Spleen (tissue), 11 donors: Measurements from ENCODE around the gene CDIP1. TPM values are rescaled to one million over a fixed set of nuclear protein-coding genes. Genes with fewer than 3 reads are reported as not detected.

Source experiments
- DNase-seq: peaks from one replicate; pipeline ENCODE4 v3.0.0-alpha.2; 2020
- H3K27ac ChIP-seq, 8 donors: fragments of 200-600 bp; sonication (generic) in 7 of 8; 1 replicate in 4 of 8; 2 replicates in 4 of 8; pipeline versions ENCODE4 v1.5.0 to v1.8.0; 2016 to 2021; ENCODE audit warnings: inconsistent platforms in 4 of 8, mild to moderate bottlenecking in 4 of 8, moderate library complexity in 1 of 8
- H3K27me3 ChIP-seq, 7 donors: fragments of 200-600 bp; sonication (generic) in 6 of 7; replicated peaks in 1 of 7; 1 replicate in 4 of 7; 2 replicates in 3 of 7; pipeline versions ENCODE4 v1.5.0 to v1.8.0; 2016 to 2021; ENCODE audit warnings: inconsistent platforms in 3 of 7, mild to moderate bottlenecking in 1 of 7
- H3K36me3 ChIP-seq, 6 donors: fragments of 200-600 bp; sonication (generic) in 5 of 6; 1 replicate in 4 of 6; 2 replicates in 2 of 6; pipeline versions ENCODE4 v1.5.0 to v1.8.0; 2016 to 2021; ENCODE audit warnings: inconsistent platforms in 2 of 6
- H3K4me1 ChIP-seq, 6 donors: fragments of 200-600 bp; sonication (generic) in 5 of 6; 1 replicate in 3 of 6; 2 replicates in 3 of 6; pipeline versions ENCODE4 v1.5.0 to v1.8.0; 2016 to 2021; ENCODE audit warnings: inconsistent platforms in 3 of 6
- H3K4me3 ChIP-seq, 8 donors: fragments of 200-600 bp; sonication (generic) in 7 of 8; 1 replicate in 4 of 8; 2 replicates in 4 of 8; pipeline versions ENCODE4 v1.5.0 to v1.8.0; 2016 to 2021; ENCODE audit warnings: inconsistent platforms in 4 of 8, mild to moderate bottlenecking in 4 of 8, moderate library complexity in 2 of 8
- H3K9me3 ChIP-seq, 8 donors: fragments of 200-600 bp; sonication (generic) in 7 of 8; 1 replicate in 4 of 8; 2 replicates in 4 of 8; pipeline versions ENCODE4 v1.5.0 to v1.8.0; 2016 to 2021; ENCODE audit warnings: inconsistent platforms in 4 of 8
- POLR2A ChIP-seq, 3 donors: fragments of 450-650 bp; IDR thresholded peaks; one replicate each; pipeline ENCODE4 v1.5.1; 2017; ENCODE audit warnings: antibody characterized with exemption in 3 of 3, mild to moderate bottlenecking in 1 of 3
- POLR2AphosphoS5 ChIP-seq, 3 donors: sonication (generic); formaldehyde crosslinking; IDR thresholded peaks; one replicate each; pipeline ENCODE4 v1.5.1; 2017; ENCODE audit warnings: antibody characterized with exemption in 3 of 3
- WGBS, 5 donors: extraction: QIAGEN DNeasy Blood & Tissue Kit in 3 of 5; methylation state at CpG; one replicate each; pipeline versions ENCODE4 v1.1.5 to v1.1.7; 2013 to 2018; 5-methylcytosine and 5-hydroxymethylcytosine counted together
- intact Hi-C: fragments of 100-400 bp; cut with DNase I; formaldehyde crosslinking; loops from one replicate; pipeline ENCODE4 v1.15.0; 2023; ENCODE audit warnings: low total_unique reads
- polyA plus RNA-seq, 3 donors: library from polyadenylated mRNA; stranded (reverse); fragments of 200-250 nt; gene quantifications; one replicate each; pipeline ENCODE4 v1.2.1, GENCODE V29; 2013
- total RNA-seq, 7 donors: library from RNA; depleted of rRNA in 3 of 7; stranded (reverse); fragments of >200 nt in 3 of 7; fragmentation: NEBNext Ultra II Directional in 4 of 7; extraction: Animal tissue kit (Norgen Biotek cat#: 25700) in 4 of 7; gene quantifications; one replicate each; pipeline versions ENCODE4 v1.1.0 to v1.2.1, GENCODE V29; 2016 to 2021
- TF ChIP-seq, protein P1 (sequence below), 11 experiments: fragments of 200-600 bp in 7 of 11; fragments of 450-650 bp in 4 of 11; sonication (generic) in 4 of 11; IDR thresholded peaks in 8 of 11; conservative IDR thresholded peaks in 3 of 11; 1 replicate in 7 of 11; 2 replicates in 4 of 11; pipeline versions ENCODE4 v1.4.0 to v1.8.0; 2016 to 2021; ENCODE audit warnings: antibody characterized with exemption in 11 of 11, inconsistent platforms in 4 of 11, mild to moderate bottlenecking in 1 of 11
- donor health status: healthy with polysubstance abuse.
- donor health status: DM: no; HTN: no; CAD: no; lungs with moderate emphysema.
- donor health status: DM: no; HTN: no; CAD: no.
- donor health status: Bipolar disorder and iron deficiency.
- donor health status: healthy.
- donor health status: DM: no; HTN: no; CAD: no.
- donor health status: DM: yes; HTN: yes; CAD: no.

Gene CDIP1
- total and polyA plus RNA-seq, 10 donors = 9.6 to 26.9 (median 19.2) TPM

DNA sequence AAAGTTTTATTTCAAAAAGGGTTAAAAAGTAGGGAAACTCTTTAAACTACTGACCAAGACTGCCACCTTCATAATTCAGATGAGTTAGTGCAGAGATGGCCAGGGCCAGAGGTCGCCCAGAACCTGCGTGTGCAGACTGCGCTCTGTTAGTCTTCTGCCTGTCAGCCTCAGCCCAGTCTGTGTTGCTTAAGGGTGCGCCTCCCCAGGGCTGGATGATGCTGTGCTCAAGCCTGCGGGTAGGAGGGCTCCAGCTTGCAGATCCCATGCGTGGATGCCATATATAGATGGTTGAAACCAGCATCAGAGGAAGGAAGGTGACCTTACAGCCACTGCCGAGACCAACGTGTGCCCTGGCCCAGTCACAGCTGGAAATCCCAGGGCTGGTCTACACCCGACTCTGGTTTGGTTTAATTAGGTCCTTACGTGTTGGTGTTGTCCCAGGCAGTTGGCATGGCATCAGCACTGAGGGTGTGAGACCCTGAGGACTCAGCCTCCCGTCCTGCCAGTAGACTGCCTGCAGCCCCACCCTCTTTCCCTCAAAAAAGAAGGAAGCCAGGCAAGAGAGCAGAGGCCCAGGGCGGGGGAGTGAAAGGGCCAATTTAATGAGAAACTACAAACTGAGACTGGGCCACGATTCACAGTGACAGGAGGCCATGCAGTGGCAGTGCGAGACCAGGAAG, 27.7 kb downstream of the CDIP1 start:
- Histone ChIP-seq H3K27ac (peak overlapping the region in 3 of 8 donors; percentile 14 to 46 (median 35)), H3K9me3 (no peaks in the 10 kb centered on the region), H3K4me1 (peaks cover 28 to 69% (median 50%) of the 10 kb centered on the region in 6 donors), H3K36me3 (peaks cover 4 to 84% (median 64%) of the 10 kb centered on the region in 6 donors), H3K4me3 (no peak overlapping the region), H3K27me3 (no peaks in the 10 kb centered on the region)
- TF ChIP-seq POLR2A (IDR thresholded peaks at IDR 0.05) (no peak), POLR2AphosphoS5 (IDR thresholded peaks at IDR 0.05) (peak in 1 of 3 donors; percentile 6)
- TF ChIP-seq, protein P1, sequence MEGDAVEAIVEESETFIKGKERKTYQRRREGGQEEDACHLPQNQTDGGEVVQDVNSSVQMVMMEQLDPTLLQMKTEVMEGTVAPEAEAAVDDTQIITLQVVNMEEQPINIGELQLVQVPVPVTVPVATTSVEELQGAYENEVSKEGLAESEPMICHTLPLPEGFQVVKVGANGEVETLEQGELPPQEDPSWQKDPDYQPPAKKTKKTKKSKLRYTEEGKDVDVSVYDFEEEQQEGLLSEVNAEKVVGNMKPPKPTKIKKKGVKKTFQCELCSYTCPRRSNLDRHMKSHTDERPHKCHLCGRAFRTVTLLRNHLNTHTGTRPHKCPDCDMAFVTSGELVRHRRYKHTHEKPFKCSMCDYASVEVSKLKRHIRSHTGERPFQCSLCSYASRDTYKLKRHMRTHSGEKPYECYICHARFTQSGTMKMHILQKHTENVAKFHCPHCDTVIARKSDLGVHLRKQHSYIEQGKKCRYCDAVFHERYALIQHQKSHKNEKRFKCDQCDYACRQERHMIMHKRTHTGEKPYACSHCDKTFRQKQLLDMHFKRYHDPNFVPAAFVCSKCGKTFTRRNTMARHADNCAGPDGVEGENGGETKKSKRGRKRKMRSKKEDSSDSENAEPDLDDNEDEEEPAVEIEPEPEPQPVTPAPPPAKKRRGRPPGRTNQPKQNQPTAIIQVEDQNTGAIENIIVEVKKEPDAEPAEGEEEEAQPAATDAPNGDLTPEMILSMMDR (IDR thresholded peaks at IDR 0.05 in 8 of 11, conservative IDR thresholded peaks at IDR 0.05 in 3 of 11) = no peak
- intact Hi-C loops = no loop called here
- peak; percentile 59 for DNase-seq
- 58 to 81% (median 71%) methylated on average over 13 to 14 of the region's 14 CpGs for WGBS, 5 donors

- Histone ChIP-seq H3K36me3 (peaks cover 4 to 91% (median 64%) of the 10 kb centered on the region in 6 donors), H3K9me3 (no peaks in the 10 kb centered on the region), H3K4me1 (peaks cover 27 to 69% (median 50%) of the 10 kb centered on the region in 6 donors), H3K27ac (peak overlapping the region in 1 of 8 donors; percentile 2), H3K27me3 (no peaks in the 10 kb centered on the region), H3K4me3 (no peak overlapping the region)
- intact Hi-C loops = no loop called here
- DNase-seq = peak; percentile 51
- TF ChIP-seq, protein P1 (IDR thresholded peaks at IDR 0.05 in 8 of 11, conservative IDR thresholded peaks at IDR 0.05 in 3 of 11) = no peak
- no peak for TF ChIP-seq POLR2AphosphoS5 (IDR thresholded peaks at IDR 0.05)
- TF ChIP-seq POLR2A (IDR thresholded peaks at IDR 0.05) = no peak
- 74 to 87% (median 84%) methylated on average over 5 of the region's 5 CpGs for WGBS, 5 donors
Observed at GRCh38 chr16:4510131-4510530, 28.4 kb downstream of the CDIP1 start.

- intact Hi-C loops = no loop called here
- Histone ChIP-seq H3K9me3 (no peaks in the 10 kb centered on the region), H3K4me1 (peaks cover 25 to 69% (median 50%) of the 10 kb centered on the region in 6 donors), H3K27ac (peak overlapping the region in 1 of 8 donors; percentile 2), H3K4me3 (no peak overlapping the region), H3K27me3 (no peaks in the 10 kb centered on the region), H3K36me3 (peaks cover 4 to 91% (median 64%) of the 10 kb centered on the region in 6 donors)
- WGBS, 5 donors = 92 to 98% (median 94%) methylated on average over 6 to 8 of the region's 8 CpGs
- TF ChIP-seq POLR2A (IDR thresholded peaks at IDR 0.05) (no peak), POLR2AphosphoS5 (IDR thresholded peaks at IDR 0.05) (peak in 2 of 3 donors; percentile 3 to 42)
- peak; percentile 39 for DNase-seq
Observed at GRCh38 chr16:4509420-4509819, 29.2 kb downstream of the CDIP1 start.

DNA sequence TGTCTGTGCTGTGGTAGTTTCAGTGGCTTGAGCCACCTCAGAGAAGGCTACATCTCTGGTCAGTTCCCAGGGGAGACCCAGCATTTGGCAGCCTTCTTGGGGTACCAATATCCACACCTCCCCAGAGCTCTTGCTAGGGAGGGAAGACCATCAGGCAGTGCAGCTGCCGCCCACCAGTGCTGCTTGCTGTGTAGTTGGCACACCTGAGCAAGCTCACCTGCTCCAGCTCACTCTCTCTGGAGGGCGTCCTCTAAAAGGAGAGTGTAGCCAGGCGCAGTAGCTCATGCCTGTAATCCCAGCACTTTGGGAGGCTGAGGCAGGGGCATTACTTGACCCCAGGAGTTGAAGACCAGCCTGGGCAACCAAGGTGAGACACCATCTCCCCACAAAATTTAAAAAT, 29.8 kb downstream of the CDIP1 start:
- H3K27ac ChIP-seq = peak overlapping the region in 1 of 8 donors; percentile 93
- no peak overlapping the region for H3K4me3 ChIP-seq
- intact Hi-C loops = no loop called here
- no peaks in the 10 kb centered on the region for H3K9me3 ChIP-seq
- 93 to 100% (median 97%) methylated on average over 2 to 3 of the region's 3 CpGs for WGBS, 5 donors
- H3K27me3 ChIP-seq = no peaks in the 10 kb centered on the region
- peaks cover 4 to 86% (median 64%) of the 10 kb centered on the region in 6 donors for H3K36me3 ChIP-seq
- TF ChIP-seq POLR2A (IDR thresholded peaks at IDR 0.05) (no peak), POLR2AphosphoS5 (IDR thresholded peaks at IDR 0.05) (no peak)
- TF ChIP-seq, protein P1 (IDR thresholded peaks at IDR 0.05 in 8 of 11, conservative IDR thresholded peaks at IDR 0.05 in 3 of 11) = no peak
- peak; percentile 64 for DNase-seq
- peaks cover 23 to 69% (median 47%) of the 10 kb centered on the region in 6 donors for H3K4me1 ChIP-seq
